ENCODE data around the gene ERMP1.

GRCh38 chr9:5811751-5812150 lies 21.2 kb downstream of the ERMP1 start:
- TF ChIP-seq, protein P1, sequence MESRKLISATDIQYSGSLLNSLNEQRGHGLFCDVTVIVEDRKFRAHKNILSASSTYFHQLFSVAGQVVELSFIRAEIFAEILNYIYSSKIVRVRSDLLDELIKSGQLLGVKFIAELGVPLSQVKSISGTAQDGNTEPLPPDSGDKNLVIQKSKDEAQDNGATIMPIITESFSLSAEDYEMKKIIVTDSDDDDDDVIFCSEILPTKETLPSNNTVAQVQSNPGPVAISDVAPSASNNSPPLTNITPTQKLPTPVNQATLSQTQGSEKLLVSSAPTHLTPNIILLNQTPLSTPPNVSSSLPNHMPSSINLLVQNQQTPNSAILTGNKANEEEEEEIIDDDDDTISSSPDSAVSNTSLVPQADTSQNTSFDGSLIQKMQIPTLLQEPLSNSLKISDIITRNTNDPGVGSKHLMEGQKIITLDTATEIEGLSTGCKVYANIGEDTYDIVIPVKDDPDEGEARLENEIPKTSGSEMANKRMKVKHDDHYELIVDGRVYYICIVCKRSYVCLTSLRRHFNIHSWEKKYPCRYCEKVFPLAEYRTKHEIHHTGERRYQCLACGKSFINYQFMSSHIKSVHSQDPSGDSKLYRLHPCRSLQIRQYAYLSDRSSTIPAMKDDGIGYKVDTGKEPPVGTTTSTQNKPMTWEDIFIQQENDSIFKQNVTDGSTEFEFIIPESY (IDR thresholded peaks at IDR 0.05) = no peak
- TF ChIP-seq JUNB (IDR thresholded peaks at IDR 0.05) = no peak
- no peak for TF ChIP-seq CBFB (IDR thresholded peaks at IDR 0.05; ENCODE audit: low read depth)
- no peak for TF ChIP-seq POLR2A (IDR thresholded peaks at IDR 0.05; ENCODE audit: low read depth, low read length)
- TF ChIP-seq EZH2 (IDR thresholded peaks at IDR 0.05; ENCODE audit: borderline replicate concordance, control insufficient read depth, low read depth, low read length) = no peak
- TF ChIP-seq SRF (IDR thresholded peaks at IDR 0.05; ENCODE audit: low read depth in 2 of 2, low read length in 2 of 2) = no peak
- no peak for TF ChIP-seq POLR2AphosphoS5 (IDR thresholded peaks at IDR 0.05; ENCODE audit: low read length)

Measured in GM12878 (cell line).